H1 (cell line): ENCODE results near the gene CDH18. TPM values are rescaled to one million over a fixed set of nuclear protein-coding genes. Genes with fewer than 3 reads are reported as not detected.
A peak's percentile ranks its signal among the peaks of the same experiment; 100 is the strongest.

ENCODE experiments used
- CTCF ChIA-PET: fragments of 300-600 bp; sonication (Branson Sonifier 250); formaldehyde crosslinking; loops from one replicate; lab custom pipeline; 2021; ENCODE audit not compliant: partially characterized antibody; lab: Charles Lee
- POLR2A ChIA-PET: fragments of 300-600 bp; sonication (Branson Sonifier 250); formaldehyde crosslinking; loops from one replicate; lab custom pipeline; 2021; ENCODE audit warnings: inconsistent platforms; ENCODE audit not compliant: partially characterized antibody; lab: Charles Lee
- DNase-seq, 2 experiments: peaks; one replicate each; pipeline versions ENCODE4 v3.0.0 to v3.0.0-alpha.2; 2010 to 2022; ENCODE audit warnings: low spot score in 2 of 2, low read depth in 1 of 2, mixed read lengths in 1 of 2
- FAIRE-seq: peaks from 2 replicates; lab custom pipeline; 2011; peaks lifted over from hg19 to GRCh38; lab: Jason Lieb, UNC
- H2AFZ ChIP-seq: 2 replicates; pipeline ENCODE4 v1.8.1; 2012; ENCODE audit warnings: low read length, inconsistent platforms
- H2AK5ac ChIP-seq: 2 replicates; pipeline ENCODE4 v1.6.1; 2013; ENCODE audit warnings: low read depth, low read length
- H2BK120ac ChIP-seq: replicated peaks from 2 replicates; pipeline ENCODE3; 2013; ENCODE audit warnings: low read depth, low read length, inconsistent platforms
- H2BK12ac ChIP-seq: 2 replicates; pipeline ENCODE4 v1.6.1; 2013; ENCODE audit warnings: low read depth, low read length
- H2BK15ac ChIP-seq: 2 replicates; pipeline ENCODE4 v1.6.1; 2013; ENCODE audit warnings: low read length
- H2BK20ac ChIP-seq: 2 replicates; pipeline ENCODE4 v1.6.1; 2013; ENCODE audit warnings: low read length
- H2BK5ac ChIP-seq: 2 replicates; pipeline ENCODE4 v1.6.1; 2013; ENCODE audit warnings: low read depth, low read length
- H3K14ac ChIP-seq: 2 replicates; pipeline ENCODE4 v1.6.1; 2013; ENCODE audit warnings: inconsistent platforms; ENCODE audit not compliant: insufficient read length
- H3K18ac ChIP-seq: 2 replicates; pipeline ENCODE4 v1.6.1; 2013; ENCODE audit warnings: low read length; ENCODE audit errors: extremely low read depth
- H3K23ac ChIP-seq: 2 replicates; pipeline ENCODE4 v1.6.1; 2013; ENCODE audit warnings: inconsistent platforms; ENCODE audit not compliant: insufficient read length
- H3K23me2 ChIP-seq: 2 replicates; pipeline ENCODE4 v1.6.1; 2013; ENCODE audit warnings: low read depth, low read length
- H3K27ac ChIP-seq: 2 replicates; pipeline ENCODE4 v1.6.1; 2011; ENCODE audit warnings: low read depth, low read length, inconsistent platforms
- H3K27me3 ChIP-seq, 4 experiments: replicated peaks in 1 of 4; 1 replicate in 1 of 4; 2 replicates in 3 of 4; pipeline versions ENCODE4 v1.6.1 to v1.8.1; 2011 to 2013; ENCODE audit warnings: low read length in 3 of 4, mild to moderate bottlenecking in 3 of 4, inconsistent platforms in 2 of 4, mixed read lengths in 2 of 4, moderate library complexity in 1 of 4; ENCODE audit not compliant: control insufficient read depth in 3 of 4, insufficient read depth in 3 of 4; ENCODE audit errors: extremely low read depth in 1 of 4
- H3K36me3 ChIP-seq, 4 experiments: 2 replicates each; pipeline versions ENCODE4 v1.6.1 to v1.8.1; 2011 to 2013; ENCODE audit warnings: mild to moderate bottlenecking in 4 of 4, low read length in 3 of 4, moderate library complexity in 2 of 4, control low read depth in 1 of 4, inconsistent platforms in 1 of 4; ENCODE audit not compliant: insufficient read depth in 4 of 4, control insufficient read depth in 2 of 4
- H3K4ac ChIP-seq: replicated peaks from 2 replicates; pipeline ENCODE3; 2013; ENCODE audit warnings: low read length, low read depth, mixed read lengths, inconsistent platforms; ENCODE audit not compliant: insufficient read length
- H3K4me1 ChIP-seq, 4 experiments: replicated peaks in 1 of 4; 1 replicate in 1 of 4; 2 replicates in 3 of 4; pipeline versions ENCODE4 v1.6.1 to v1.8.1; 2011 to 2013; ENCODE audit warnings: low read length in 3 of 4, inconsistent platforms in 2 of 4, mixed read lengths in 1 of 4; ENCODE audit not compliant: insufficient read depth in 4 of 4, control insufficient read depth in 3 of 4
- H3K4me2 ChIP-seq, 2 experiments: 2 replicates each; pipeline versions ENCODE4 v1.6.1 to v1.8.1; 2011 to 2013; ENCODE audit warnings: low read depth in 2 of 2, low read length in 2 of 2, control low read depth in 1 of 2, inconsistent platforms in 1 of 2, mild to moderate bottlenecking in 1 of 2; ENCODE audit not compliant: insufficient read depth in 1 of 2
- H3K4me3 ChIP-seq, 4 experiments: fragments of 200-600, 300-600 bp in 1 of 4; sonication (generic), shearing (Covaris generic), sonication (Bioruptor Twin) in 1 of 4; 2 replicates each; pipeline versions ENCODE4 v1.5.1 to v1.8.1; 2011 to 2016; ENCODE audit warnings: low read length in 4 of 4, low read depth in 3 of 4, control low read depth in 2 of 4, inconsistent platforms in 2 of 4, mild to moderate bottlenecking in 2 of 4, mixed read lengths in 1 of 4, moderate library complexity in 1 of 4; ENCODE audit not compliant: insufficient read depth in 2 of 4; ENCODE audit errors: extremely low read depth in 1 of 4
- H3K56ac ChIP-seq: replicated peaks from 2 replicates; pipeline ENCODE3; 2013; ENCODE audit warnings: low read depth, mild to moderate bottlenecking, mixed read lengths, low read length, inconsistent platforms; ENCODE audit not compliant: insufficient read length
- H3K79me1 ChIP-seq: 2 replicates; pipeline ENCODE4 v1.6.1; 2013; ENCODE audit warnings: low read depth, low read length, control low read depth
- H3K79me2 ChIP-seq, 2 experiments: 2 replicates each; pipeline versions ENCODE4 v1.6.1 to v1.8.1; 2012 to 2013; ENCODE audit warnings: low read length in 2 of 2, mild to moderate bottlenecking in 2 of 2, inconsistent platforms in 1 of 2; ENCODE audit not compliant: insufficient read depth in 2 of 2, control insufficient read depth in 1 of 2
- H3K9ac ChIP-seq, 4 experiments: replicated peaks in 1 of 4; 1 replicate in 1 of 4; 2 replicates in 3 of 4; pipeline versions ENCODE4 v1.6.1 to v1.8.1; 2011 to 2013; ENCODE audit warnings: low read depth in 3 of 4, low read length in 3 of 4, control low read depth in 2 of 4, mild to moderate bottlenecking in 2 of 4, moderate library complexity in 2 of 4, inconsistent platforms in 1 of 4; ENCODE audit errors: extremely low read depth in 1 of 4
- H3K9me3 ChIP-seq, 2 experiments: 2 replicates each; pipeline versions ENCODE4 v1.6.1 to v1.8.1; 2012 to 2013; ENCODE audit warnings: mild to moderate bottlenecking in 2 of 2, moderate library complexity in 2 of 2, control low read depth in 1 of 2, inconsistent platforms in 1 of 2, low read depth in 1 of 2, low read length in 1 of 2, mixed read lengths in 1 of 2; ENCODE audit not compliant: insufficient read depth in 2 of 2
- H4K20me1 ChIP-seq, 2 experiments: replicated peaks in 1 of 2; 2 replicates each; pipeline versions ENCODE3 to v1.8.1; 2011 to 2013; ENCODE audit warnings: inconsistent platforms in 2 of 2, low read length in 2 of 2, mild to moderate bottlenecking in 1 of 2; ENCODE audit not compliant: insufficient read depth in 2 of 2, control insufficient read depth in 1 of 2
- H4K5ac ChIP-seq: 2 replicates; pipeline ENCODE4 v1.6.1; 2013; ENCODE audit warnings: low read length, low read depth, mixed read lengths, inconsistent platforms; ENCODE audit not compliant: insufficient read length
- H4K8ac ChIP-seq: 2 replicates; pipeline ENCODE4 v1.8.0; 2013; ENCODE audit warnings: mild to moderate bottlenecking, moderate library complexity, low read length, inconsistent platforms; ENCODE audit not compliant: insufficient read depth; ENCODE audit errors: extremely low read depth
- H4K91ac ChIP-seq: replicated peaks from 2 replicates; pipeline ENCODE3; 2013; ENCODE audit warnings: low read length, mixed read lengths, inconsistent platforms; ENCODE audit not compliant: insufficient read length
- EGR1 ChIP-seq: IDR thresholded peaks from 2 replicates; pipeline ENCODE4 v1.6.1; 2011; ENCODE audit warnings: low read depth, low read length, borderline replicate concordance
- KDM1A ChIP-seq: fragments of 200-600, 300-600 bp; sonication (generic); IDR thresholded peaks from 2 replicates; pipeline ENCODE4 v1.7.1; 2016; ENCODE audit warnings: mild to moderate bottlenecking, low read length, borderline replicate concordance
- TEAD4 ChIP-seq: IDR thresholded peaks from 2 replicates; pipeline ENCODE4 v1.6.1; 2012; ENCODE audit warnings: low read depth, low read length, inconsistent platforms, mixed read lengths
- WGBS, 2 experiments: shearing (Covaris generic) in 1 of 2; methylation state at CpG; one replicate each; pipeline versions ENCODE4 v1.1.6 to v1.1.7; 2013 to 2015; ENCODE audit warnings: low lambda C conversion rate in 2 of 2, mixed read lengths in 2 of 2, inconsistent platforms in 1 of 2, low coverage in 1 of 2, missing lambda C conversion rate in 1 of 2; ENCODE audit not compliant: insufficient replicate concordance in 2 of 2, insufficient coverage in 1 of 2, insufficient read length in 1 of 2; ENCODE audit errors: extremely low coverage in 1 of 2, missing lambda C conversion rate in 1 of 2; 5-methylcytosine and 5-hydroxymethylcytosine counted together
- polyA plus RNA-seq, 7 experiments: library from polyadenylated mRNA; depleted of rRNA in 3 of 7; stranded (reverse) in 5 of 7; unstranded in 2 of 7; fragments of >200 nt in 5 of 7; fragments of 200-250 nt in 2 of 7; gene quantifications; 1 replicate in 5 of 7; 2 replicates in 1 of 7; 4 replicates in 1 of 7; pipeline versions ENCODE4 v1.2.1 to v1.2.3, GENCODE V29; 2011 to 2013; ENCODE audit warnings: missing spikeins in 2 of 7, mixed read lengths in 2 of 7
- total RNA-seq: library from RNA; stranded (reverse); fragmentation: NEBNext Ultra II Directional; extraction: Animal tissue kit (Norgen Biotek cat#: 25700); gene quantifications from 2 replicates; pipeline ENCODE4 v1.2.1, GENCODE V29; 2021

The CDH18 gene
- total and polyA plus RNA-seq, 2 of the 8 experiments (the other 6 are each of a cell fraction or from before 2014, with no cell fraction given): 0.30 to 0.32 TPM

- ChIA-PET CTCF (no interaction called here), POLR2A (interaction anchor here (1.1 to 1.4 kb wide), 2 partner anchors 10 to 13 kb away, joined by 3 read pairs; no protein-coding TSS in a partner anchor)
- H3K23ac ChIP-seq: no peak overlapping the region
- TF ChIP-seq TEAD4 (0 out of 2 replicates have a peak, but pooled peaks have one; percentile 42), EGR1 (no peak), KDM1A (no peak)
- peak overlapping the region; percentile 38 for H4K5ac ChIP-seq
- H4K8ac ChIP-seq: no peak overlapping the region
- 62% methylated on average over 6 of the region's 6 CpGs; no CpG with 5 or more reads in 1 of the 2 experiments for WGBS, 2 experiments
- H2AFZ ChIP-seq: no peak overlapping the region
- H3K9ac ChIP-seq: no peak overlapping the region
- H3K4me2 ChIP-seq: no peak overlapping the region
- H2BK20ac ChIP-seq: peak overlapping the region; percentile 24; the same call in 1 of the 2 replicates
- H3K4me3 ChIP-seq: no peak overlapping the region
- H2BK12ac ChIP-seq: peak overlapping the region; percentile 30
- peak overlapping the region; percentile 92 for H4K91ac ChIP-seq
- no peaks in the 10 kb centered on the region for H3K79me2 ChIP-seq
- no peaks in the 10 kb centered on the region for H3K27me3 ChIP-seq
- FAIRE-seq: peak; percentile 75
- H3K27ac ChIP-seq: no peak overlapping the region
- no peak overlapping the region for H2AK5ac ChIP-seq
- H4K20me1 ChIP-seq: no peaks in the 10 kb centered on the region
- peak overlapping the region; percentile 55; the same call in 1 of the 2 replicates for H2BK5ac ChIP-seq
- H3K9me3 ChIP-seq: no peaks in the 10 kb centered on the region
- no peak overlapping the region for H3K14ac ChIP-seq
- peak overlapping the region; percentile 50 for H2BK120ac ChIP-seq
- DNase-seq: peak; percentile 17 to 48
- no peaks in the 10 kb centered on the region for H3K23me2 ChIP-seq
- peaks cover 0 to 4% (median 0%) of the 10 kb centered on the region in 4 experiments; a peak in 2 of 8 replicates for H3K36me3 ChIP-seq
- 0 out of 2 replicates have a peak overlapping the region, but pooled peaks have one; percentile 52 for H3K18ac ChIP-seq
- H3K4me1 ChIP-seq: peaks cover 1 to 7% (median 3%) of the 10 kb centered on the region in 4 experiments; a peak in 5 of 7 replicates
- H2BK15ac ChIP-seq: peak overlapping the region; percentile 7; the same call in 1 of the 2 replicates
- H3K79me1 ChIP-seq: no peaks in the 10 kb centered on the region
- H3K4ac ChIP-seq: peak overlapping the region; percentile 62
- no peak overlapping the region for H3K56ac ChIP-seq
Observed at GRCh38 chr5:19733612-19734495, 254.1 kb downstream of the CDH18 start.
